ENCODE data around the gene PLCH1.
A peak's percentile ranks its signal among the peaks of the same experiment; 100 is the strongest.

DNA sequence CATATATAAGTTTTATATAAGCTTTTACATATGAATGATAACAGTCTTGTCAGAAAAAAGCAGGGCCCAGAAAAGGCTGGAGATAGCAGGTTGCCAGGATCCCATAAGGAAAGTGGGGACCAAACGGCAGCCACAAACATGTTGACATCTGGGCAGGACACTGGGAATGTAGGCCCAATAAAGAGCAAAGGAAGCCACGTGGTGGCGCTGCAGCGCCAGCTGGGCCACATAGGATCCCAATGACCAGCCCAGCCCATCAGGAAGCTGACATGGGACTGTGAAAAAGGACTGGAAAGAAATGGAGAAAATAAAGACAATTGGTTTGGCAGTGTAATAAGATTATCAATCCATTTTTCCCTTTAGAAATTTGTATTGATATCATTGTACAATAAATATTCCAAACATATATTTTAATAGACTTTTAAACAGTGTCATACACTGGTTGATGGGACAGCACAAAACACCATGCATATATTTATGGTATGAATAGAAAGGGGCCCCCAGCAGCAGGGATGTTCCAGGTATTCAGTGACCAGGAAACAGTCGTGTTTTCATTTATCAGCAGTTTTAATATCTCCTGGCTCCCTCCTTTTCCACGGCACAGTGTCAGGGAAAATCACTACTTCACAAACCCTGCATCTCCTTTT lies 362.4 kb downstream of the PLCH1 start:
- TF ChIP-seq, protein P1, sequence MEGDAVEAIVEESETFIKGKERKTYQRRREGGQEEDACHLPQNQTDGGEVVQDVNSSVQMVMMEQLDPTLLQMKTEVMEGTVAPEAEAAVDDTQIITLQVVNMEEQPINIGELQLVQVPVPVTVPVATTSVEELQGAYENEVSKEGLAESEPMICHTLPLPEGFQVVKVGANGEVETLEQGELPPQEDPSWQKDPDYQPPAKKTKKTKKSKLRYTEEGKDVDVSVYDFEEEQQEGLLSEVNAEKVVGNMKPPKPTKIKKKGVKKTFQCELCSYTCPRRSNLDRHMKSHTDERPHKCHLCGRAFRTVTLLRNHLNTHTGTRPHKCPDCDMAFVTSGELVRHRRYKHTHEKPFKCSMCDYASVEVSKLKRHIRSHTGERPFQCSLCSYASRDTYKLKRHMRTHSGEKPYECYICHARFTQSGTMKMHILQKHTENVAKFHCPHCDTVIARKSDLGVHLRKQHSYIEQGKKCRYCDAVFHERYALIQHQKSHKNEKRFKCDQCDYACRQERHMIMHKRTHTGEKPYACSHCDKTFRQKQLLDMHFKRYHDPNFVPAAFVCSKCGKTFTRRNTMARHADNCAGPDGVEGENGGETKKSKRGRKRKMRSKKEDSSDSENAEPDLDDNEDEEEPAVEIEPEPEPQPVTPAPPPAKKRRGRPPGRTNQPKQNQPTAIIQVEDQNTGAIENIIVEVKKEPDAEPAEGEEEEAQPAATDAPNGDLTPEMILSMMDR (IDR thresholded peaks at IDR 0.05), result peak; percentile 21 to 52 (median 21)
- TF ChIP-seq POLR2A (IDR thresholded peaks at IDR 0.05) (no peak), POLR2AphosphoS5 (IDR thresholded peaks at IDR 0.05; ENCODE audit: insufficient read depth in 1 of 2, low read depth in 1 of 2) (no peak)
